ENCODE measurements around the gene CHRM1.

The CHRM1 gene

DNA sequence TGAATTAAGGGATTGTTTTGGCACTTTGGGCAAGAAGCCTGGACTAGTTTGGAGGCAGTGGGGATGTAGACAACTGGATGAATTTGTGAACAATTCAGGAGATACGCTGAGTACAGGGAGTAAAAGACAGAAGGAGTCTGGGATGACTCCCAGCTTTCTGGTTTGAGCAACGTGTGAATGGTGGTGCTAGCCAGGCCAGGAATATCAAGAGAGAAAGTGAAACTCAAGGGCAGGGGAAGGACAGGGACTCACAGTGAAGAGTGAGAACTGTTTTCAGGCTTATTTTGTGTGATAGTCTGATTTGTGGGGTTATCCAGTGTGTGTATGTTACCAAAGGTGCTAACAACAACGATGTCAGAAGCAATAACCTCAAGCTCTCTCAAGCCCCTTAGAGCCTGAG lies 15.9 kb downstream of the CHRM1 start:
- DNase-seq (ENCODE audit: low spot score): no peak

DNA sequence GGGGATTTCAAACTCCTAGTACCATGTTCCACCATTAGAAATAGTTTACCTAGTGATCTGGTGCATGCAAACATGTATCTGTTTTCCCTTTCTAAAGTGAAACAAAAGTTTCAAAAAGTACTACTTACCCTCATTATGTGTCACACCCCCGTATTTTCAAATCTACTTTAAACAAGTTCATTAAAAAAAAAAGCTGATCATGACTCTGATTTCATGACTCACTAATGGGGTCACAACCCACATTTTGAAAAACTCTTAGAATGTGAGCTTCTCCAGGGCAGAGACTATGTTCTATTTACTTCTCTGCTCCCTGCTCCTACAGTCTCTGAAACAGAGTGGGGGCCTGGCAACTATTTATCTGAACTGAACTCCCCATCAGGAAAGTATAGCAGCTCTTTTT lies 18.2 kb downstream of the CHRM1 start:
- DNase-seq (ENCODE audit: low spot score): no peak

DNA sequence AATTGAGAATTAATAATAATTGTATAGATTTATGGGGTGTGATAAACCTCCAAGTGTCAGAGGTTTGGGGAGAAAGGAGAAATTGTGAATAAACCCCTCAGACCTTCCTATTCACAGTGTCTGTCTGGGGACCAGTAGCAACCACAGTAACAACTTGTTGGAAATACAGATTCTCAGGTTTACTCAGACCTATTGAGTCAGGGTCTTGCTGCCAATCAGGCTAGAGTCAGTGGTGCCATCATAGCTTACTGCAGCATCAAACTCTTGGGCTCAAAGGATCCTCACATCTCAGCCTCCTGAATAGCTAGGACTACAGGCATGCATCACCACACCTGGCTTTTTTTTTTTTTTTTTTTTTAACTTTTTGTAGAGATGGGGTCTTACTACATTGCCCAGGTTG lies 23.1 kb downstream of the CHRM1 start:
- no peak for DNase-seq (ENCODE audit: low spot score)

GRCh38 chr11:62897311-62897710 lies 23.9 kb downstream of the CHRM1 start:
- DNase-seq (ENCODE audit: low spot score): no peak

GRCh38 chr11:62896049-62896448 lies 25.1 kb downstream of the CHRM1 start:
- DNase-seq (ENCODE audit: low spot score): no peak

DNA sequence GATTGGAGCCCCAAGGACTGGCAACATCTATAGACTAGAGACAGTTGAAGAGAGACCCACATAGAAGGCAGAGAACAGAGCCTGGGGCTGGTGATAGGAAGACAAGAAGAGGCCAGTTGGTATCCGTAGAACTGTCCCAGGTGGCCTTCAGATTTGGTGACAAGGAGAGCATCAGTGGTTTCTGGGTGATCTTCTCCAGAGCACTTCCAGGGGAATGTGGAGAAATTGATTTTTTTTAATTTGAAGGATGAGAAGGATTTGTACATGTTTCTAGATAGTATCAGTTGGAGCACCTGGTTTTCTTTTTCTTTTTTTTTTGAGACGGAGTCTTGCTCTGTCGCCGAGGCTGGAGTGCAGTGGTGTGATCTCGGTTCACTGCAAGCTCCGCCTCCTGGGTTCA lies 25.7 kb downstream of the CHRM1 start:
- no peak for DNase-seq (ENCODE audit: low spot score)

GRCh38 chr11:62892077-62892922 lies 28.9 kb downstream of the CHRM1 start:
- no peak for DNase-seq (ENCODE audit: low spot score)

DNA sequence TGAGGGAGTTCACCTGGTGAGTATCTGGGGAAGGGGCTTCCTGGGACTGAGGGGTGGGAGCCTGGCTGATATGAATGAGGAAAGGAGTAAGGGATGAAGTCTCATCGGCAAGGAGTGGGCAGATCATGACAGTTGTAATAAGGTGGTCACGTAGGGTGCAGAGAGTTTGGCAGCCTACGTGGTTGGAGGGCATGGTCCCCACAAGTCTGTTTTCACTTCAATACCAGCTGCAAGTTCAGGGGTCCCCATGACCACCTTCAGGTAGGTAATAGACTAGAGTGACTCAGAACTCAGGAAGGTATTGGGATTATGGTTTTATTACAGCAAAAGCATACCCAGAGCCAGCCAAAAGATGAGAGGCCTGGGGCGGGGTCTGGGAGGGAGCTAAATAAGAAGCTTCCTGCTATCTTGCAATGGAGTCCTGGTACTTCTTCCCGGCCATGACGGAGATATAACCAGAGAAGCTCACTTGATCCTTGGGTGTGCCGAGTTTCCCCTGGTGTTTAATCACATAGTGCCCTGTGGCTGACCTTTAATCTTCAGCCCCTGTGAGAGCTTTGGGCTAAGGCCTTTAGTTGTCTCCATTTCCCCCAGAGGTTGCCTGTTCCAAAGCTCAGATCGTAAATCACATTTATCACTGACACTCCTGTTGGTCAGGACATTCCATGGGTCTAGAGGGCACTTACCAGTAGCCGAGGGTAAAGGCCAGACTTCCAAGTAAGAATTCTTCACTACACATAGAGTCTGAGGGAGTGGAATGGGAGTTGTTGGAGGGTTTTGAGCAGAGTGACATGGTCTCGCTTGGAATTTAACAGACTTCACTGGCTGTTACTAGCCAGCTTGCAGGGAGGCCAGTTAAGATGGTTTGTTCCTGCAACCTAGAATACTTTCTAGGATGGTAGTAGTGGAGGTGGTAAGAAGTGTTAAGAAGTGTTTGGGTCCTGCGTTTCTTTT lies 31.4 kb downstream of the CHRM1 start:
- DNase-seq (ENCODE audit: low spot score): peak; percentile 28

DNA sequence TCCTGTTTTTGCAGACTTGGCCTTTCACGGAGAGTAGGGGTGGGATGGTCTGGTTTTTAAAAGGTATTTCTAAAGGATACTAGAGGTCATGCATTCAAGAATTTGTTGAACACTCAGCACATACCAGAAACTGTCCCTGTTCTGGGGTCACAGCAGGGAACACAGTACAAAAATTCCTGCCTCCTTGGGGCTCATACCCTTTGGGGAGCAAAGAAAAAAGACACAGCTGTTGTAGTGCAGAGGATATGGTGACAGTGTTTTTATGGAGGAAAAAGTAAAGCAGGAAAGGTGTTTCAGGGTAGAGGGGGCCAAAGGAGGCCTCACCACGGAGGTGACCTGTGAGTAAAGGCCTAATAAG lies 32.1 kb downstream of the CHRM1 start:
- DNase-seq (ENCODE audit: low spot score): no peak

DNA sequence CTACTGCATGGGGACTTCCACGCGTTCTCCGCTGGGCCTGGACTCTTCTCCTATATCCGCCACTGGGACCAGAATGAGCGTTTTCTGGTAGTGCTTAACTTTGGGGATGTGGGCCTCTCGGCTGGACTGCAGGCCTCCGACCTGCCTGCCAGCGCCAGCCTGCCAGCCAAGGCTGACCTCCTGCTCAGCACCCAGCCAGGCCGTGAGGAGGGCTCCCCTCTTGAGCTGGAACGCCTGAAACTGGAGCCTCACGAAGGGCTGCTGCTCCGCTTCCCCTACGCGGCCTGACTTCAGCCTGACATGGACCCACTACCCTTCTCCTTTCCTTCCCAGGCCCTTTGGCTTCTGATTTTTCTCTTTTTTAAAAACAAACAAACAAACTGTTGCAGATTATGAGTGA lies 32.8 kb downstream of the CHRM1 start:
- no peak for DNase-seq (ENCODE audit: low spot score)

DNA sequence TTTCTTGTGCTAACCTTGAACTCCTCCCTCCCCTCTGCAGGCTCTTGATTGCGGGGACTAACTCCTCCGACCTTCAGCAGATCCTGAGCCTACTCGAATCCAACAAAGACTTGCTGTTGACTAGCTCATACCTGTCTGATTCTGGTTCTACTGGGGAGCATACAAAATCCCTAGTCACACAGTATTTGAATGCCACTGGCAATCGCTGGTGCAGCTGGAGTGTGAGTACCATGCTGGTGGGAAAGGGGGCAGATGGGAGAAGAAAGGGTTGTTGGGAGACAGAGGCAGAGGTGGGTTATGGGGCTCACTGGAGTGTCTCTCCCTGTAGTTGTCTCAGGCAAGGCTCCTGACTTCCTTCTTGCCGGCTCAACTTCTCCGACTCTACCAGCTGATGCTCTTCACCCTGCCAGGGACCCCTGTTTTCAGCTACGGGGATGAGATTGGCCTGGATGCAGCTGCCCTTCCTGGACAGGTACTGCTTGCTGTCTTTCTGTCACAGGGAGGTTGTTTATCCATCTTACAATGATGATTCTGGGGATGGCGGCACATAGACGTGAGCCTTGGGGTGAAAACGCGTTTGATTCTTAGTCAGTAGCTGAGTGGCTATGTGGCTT lies 35.9 kb downstream of the CHRM1 start:
- DNase-seq (ENCODE audit: low spot score): no peak

DNA sequence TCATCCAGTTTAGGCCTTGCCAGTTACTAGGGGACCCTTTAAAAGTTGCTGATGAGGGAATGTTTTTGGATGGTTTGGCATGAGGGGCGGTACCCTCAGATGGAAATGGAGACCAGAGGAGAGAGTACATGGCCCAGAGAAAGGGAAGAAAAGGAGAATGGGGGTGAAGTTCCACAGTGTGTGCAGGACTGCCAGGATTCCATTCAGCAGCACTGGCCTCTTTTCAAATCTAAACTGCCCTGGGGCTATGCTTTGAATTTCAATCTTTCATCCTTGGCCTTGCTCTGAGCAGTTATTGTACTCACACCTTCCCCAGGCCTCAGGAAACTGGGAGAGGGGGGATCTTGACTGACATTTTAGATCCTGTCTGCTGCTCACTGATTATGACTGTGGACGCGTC lies 37.5 kb downstream of the CHRM1 start:
- peak; percentile 9 for DNase-seq (ENCODE audit: low spot score)

DNA sequence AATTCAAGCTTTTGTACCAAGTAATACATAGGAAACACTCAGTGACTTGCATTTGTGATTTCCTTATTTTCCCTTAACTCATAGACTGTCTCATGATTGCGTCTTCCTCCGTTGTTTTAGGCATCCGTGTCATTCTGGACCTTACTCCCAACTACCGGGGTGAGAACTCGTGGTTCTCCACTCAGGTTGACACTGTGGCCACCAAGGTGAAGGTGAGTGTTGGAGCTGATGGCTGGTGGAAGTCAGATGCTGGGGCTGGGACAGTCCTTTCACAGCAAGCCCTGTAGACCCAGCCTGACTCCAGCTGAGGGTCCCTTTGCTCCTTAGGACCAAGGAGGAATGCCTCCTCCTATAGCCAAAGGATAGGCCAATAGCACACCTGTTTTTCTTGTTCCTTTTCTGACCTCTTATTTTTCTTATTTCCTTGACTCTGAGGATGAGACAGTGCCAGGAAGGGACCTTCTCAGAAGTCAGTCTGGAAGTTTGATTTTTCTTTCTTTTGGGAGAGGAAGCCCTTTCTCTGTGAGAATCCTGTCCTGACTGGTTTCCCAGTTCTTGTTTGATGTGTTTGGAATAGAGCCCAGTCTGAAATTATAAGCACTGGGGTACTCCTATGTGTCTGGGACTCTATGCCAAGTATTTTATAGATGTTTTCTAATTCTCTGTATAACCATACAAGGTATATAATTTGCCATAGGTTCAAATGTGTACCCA lies 38.2 kb downstream of the CHRM1 start:
- no peak for DNase-seq (ENCODE audit: low spot score)

DNA sequence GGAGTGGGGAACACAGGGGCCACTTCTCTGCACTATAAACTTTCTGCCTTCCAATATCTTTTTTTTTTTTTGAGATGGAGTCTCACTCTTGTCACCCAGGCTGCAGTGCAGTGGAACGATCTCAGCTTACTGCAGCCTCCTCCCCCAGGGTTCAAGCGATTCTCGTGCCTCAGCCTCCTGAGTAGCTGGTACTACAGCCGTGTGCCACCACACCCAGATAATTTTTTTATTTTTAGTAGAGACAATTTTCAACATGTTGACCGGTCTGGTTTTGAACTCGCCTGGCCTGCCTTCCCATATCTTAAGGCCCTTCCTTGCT lies 38.8 kb downstream of the CHRM1 start:
- DNase-seq (ENCODE audit: low spot score): no peak

GRCh38 chr11:62881579-62882430 lies 39.4 kb downstream of the CHRM1 start:
- peak; percentile 96 for DNase-seq (ENCODE audit: low spot score)

DNA sequence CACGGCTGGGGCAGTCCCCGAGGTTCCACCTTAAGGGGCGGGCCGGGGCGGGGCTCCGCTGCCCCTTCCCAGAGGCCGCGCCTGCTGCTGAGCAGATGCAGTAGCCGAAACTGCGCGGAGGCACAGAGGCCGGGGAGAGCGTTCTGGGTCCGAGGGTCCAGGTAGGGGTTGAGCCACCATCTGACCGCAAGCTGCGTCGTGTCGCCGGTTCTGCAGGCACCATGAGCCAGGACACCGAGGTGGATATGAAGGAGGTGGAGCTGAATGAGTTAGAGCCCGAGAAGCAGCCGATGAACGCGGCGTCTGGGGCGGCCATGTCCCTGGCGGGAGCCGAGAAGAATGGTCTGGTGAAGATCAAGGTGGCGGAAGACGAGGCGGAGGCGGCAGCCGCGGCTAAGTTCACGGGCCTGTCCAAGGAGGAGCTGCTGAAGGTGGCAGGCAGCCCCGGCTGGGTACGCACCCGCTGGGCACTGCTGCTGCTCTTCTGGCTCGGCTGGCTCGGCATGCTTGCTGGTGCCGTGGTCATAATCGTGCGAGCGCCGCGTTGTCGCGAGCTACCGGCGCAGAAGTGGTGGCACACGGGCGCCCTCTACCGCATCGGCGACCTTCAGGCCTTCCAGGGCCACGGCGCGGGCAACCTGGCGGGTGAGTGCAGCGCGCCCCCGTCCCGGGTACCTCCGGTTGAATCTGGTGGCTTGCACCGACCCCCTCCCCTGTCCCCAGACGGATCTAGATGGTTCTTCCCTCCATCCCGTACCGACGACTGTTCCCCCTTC lies 40.2 kb downstream of the CHRM1 start, which contains the start of gene SLC3A2:
Gene SLC3A2, plus strand, starts transcription at position 94 of the 776 bp plus-strand sequence. Its CDS starts 128 bp downstream, at position 222.
- peak; percentile 91 for DNase-seq (ENCODE audit: low spot score)

DNA sequence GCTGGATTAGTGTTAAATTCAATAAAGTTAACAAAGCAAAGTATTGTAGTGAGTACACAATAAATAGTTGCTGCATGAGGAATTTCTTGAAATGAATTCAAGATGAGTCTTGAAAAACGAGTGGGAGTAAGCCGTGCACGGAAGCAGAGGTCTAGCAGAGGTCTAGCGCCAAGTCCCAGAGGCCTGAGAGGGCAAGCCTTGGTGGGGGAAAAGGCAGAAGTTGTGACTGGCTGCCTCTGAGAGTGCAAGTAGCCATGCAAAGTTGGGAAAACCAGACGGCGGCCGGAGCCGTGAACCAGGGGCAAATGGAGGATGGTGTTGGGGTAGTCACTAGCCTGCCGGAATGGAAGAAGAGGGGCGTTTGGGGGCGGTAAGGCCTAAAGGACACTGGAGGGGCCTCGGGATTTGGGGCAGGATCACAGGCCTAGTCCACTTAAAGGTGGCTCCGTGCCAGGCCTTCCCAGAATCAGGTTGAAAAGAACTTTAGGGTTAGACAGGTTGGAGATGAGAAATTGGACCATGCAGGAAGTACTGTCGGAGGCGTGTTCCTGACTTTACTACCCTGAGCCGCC lies 40.8 kb downstream of the CHRM1 start:
- DNase-seq (ENCODE audit: low spot score): peak; percentile 87

DNA sequence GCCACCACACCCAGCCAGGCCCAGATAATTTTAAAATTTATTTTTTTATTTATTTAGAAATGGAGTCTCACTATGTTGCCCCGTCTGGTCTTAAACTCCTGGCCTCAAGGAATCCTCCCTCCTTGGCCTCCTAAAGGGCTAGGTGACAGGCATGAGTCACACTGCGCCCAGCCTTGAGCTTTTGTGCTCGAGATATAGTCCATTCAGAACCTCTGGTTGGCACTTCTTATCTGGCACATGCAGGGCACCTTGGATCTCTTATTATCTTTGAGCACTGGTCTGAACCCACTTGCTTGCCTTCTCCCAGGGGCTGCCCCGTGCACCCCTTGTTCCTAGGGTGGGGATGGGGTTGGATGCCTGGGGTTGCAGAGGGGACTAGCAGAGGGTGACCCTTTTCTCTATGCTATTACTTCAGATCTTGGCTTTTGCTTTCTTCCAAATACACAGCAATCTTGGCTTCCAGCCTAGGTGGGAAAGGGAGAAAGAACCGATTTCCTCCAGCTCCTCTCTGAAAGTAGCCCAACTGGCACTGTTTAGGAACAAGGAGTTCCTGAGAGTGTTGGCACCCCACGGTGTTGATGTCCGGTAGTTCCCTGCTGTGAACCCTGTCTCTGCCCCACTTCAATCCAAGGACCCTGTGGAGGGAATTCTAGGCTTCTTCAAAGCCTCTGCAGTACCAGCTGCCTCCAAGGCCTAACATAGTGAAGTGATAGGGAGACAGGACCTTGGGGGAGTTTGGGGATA lies 41.8 kb downstream of the CHRM1 start:
- DNase-seq (ENCODE audit: low spot score): no peak

- DNase-seq (ENCODE audit: low spot score): no peak
These were observed 44.5 kb downstream of the CHRM1 start for GRCh38 chr11:62876712-62877111.
